Superior temporal gyrus (tissue), 1 donor: ENCODE measurements around the gene CHP2.
"Not testable (repeated sequence)": the region's sequence is repeated elsewhere in the genome, so short reads cannot be mapped to it uniquely, and the experiment has no call there.

Experiments used
- DNase-seq: peaks from one replicate; pipeline ENCODE4 v3.0.0-alpha.2; 2016; ENCODE audit errors: extremely low spot score

The CHP2 gene

GRCh38 chr16:23754594-23755483, at the start of gene CHP2:
Gene CHP2, plus strand, starts transcription at chr16:23755026. Its CDS starts 24 bp downstream, at chr16:23755050.
- DNase-seq, result no peak

- no peak for DNase-seq
Measured at GRCh38 chr16:23705517-23705902, 49.3 kb upstream of the CHP2 start.

GRCh38 chr16:23706439-23706838, 48.4 kb upstream of the CHP2 start:
- no peak for DNase-seq

GRCh38 chr16:23709536-23709935, 45.3 kb upstream of the CHP2 start:
- no peak for DNase-seq

GRCh38 chr16:23710008-23710407, 44.8 kb upstream of the CHP2 start:
- DNase-seq, result no peak

- no peak for DNase-seq
Measured at GRCh38 chr16:23710504-23710903, 44.3 kb upstream of the CHP2 start.

GRCh38 chr16:23711785-23712184, 43.0 kb upstream of the CHP2 start:
- no peak for DNase-seq

- DNase-seq, result no peak
Measured at GRCh38 chr16:23712976-23713375, 41.9 kb upstream of the CHP2 start, which contains the start of gene ERN2. Gene ERN2, minus strand, starts transcription at chr16:23713222. Its CDS starts 35 bp downstream, at chr16:23713187.

GRCh38 chr16:23716484-23716883, 38.3 kb upstream of the CHP2 start:
- DNase-seq, result no peak

GRCh38 chr16:23722613-23723240, 32.1 kb upstream of the CHP2 start:
- DNase-seq, result not testable (repeated sequence)

GRCh38 chr16:23724096-23724784, 30.6 kb upstream of the CHP2 start:
- DNase-seq, result peak; percentile 50

- no peak for DNase-seq
Measured at GRCh38 chr16:23724785-23725131, 30.1 kb upstream of the CHP2 start.

- no peak for DNase-seq
Measured at GRCh38 chr16:23726710-23727109, 28.1 kb upstream of the CHP2 start.

GRCh38 chr16:23728112-23728477, 26.7 kb upstream of the CHP2 start:
- DNase-seq, result no peak

- no peak for DNase-seq
Measured at GRCh38 chr16:23729503-23730424, 25.1 kb upstream of the CHP2 start.

- DNase-seq, result no peak
Measured at GRCh38 chr16:23734176-23734893, 20.5 kb upstream of the CHP2 start.

- not testable (repeated sequence) for DNase-seq
Measured at GRCh38 chr16:23737423-23738028, 17.3 kb upstream of the CHP2 start.

- DNase-seq, result no peak
Measured at GRCh38 chr16:23739516-23739915, 15.3 kb upstream of the CHP2 start.

- no peak for DNase-seq
Measured at GRCh38 chr16:23741675-23742303, 13.0 kb upstream of the CHP2 start.

GRCh38 chr16:23742766-23743165, 12.1 kb upstream of the CHP2 start:
- DNase-seq, result no peak
